NCI-H146 treated with DMSO at 0.1 percent for 48 hours (cell line): ENCODE results near the gene MECR.

ENCODE experiments used
- DNase-seq: peaks from one replicate; lab custom pipeline; 2025; ENCODE audit not compliant: unreplicated experiment; lab: John Stamatoyannopoulos, UW

The MECR gene

DNA sequence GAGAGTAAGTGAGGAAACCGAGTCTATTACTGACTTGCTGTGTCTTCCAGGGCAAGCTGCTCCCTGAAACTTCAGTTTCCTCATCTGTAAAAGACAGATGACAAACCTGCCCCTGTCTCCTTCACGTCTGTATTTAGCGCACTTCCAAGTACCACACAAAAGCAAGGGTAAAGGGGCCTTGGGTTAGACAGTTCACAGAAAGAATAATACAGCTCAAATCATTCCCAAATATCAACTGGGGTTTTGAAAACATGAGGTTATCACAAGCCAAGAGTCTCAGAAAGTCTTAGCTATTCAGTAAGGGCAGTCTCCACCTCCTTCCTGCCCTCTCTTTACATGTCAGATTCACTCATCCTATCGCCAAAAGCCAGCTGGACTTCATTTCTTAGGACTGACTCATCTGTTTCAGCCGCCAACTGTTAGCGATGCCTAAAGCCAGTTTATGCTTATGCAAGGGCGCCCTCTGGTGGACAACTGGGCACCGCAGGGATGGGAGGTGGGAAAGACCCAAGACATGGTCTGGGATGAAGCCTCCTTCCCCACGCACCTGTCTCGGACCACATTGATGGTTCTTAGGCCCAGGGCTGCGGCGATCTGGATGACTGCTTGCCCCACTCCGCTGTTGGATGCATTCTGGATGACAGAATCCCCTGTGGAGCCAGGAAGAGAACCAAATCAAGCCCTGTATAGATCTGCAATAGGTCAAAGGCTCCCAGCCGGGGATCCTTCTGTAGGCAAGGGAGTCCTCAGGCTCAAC, 28.0 kb downstream of the MECR start:
- peak; percentile 39 for DNase-seq

DNA sequence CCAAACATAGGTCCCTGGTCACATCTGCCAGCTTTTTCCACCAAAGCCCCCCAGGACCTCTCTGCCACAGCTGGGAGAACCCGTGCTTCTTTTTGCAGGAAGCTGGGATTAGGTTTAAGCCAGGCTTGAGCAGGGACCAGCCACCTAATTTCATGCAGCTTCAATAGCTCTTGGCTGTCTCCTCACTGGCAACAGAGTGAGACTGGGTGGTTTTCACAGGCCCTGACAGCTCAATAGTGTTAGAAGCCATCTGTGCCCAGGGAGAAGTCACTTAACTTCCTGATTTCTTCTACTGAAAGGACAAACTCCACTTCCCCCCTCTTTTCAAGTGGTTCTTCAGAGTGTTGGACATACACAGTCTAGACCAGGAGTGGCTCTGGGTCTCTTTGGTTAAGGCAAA, 28.7 kb downstream of the MECR start:
- no peak for DNase-seq

DNA sequence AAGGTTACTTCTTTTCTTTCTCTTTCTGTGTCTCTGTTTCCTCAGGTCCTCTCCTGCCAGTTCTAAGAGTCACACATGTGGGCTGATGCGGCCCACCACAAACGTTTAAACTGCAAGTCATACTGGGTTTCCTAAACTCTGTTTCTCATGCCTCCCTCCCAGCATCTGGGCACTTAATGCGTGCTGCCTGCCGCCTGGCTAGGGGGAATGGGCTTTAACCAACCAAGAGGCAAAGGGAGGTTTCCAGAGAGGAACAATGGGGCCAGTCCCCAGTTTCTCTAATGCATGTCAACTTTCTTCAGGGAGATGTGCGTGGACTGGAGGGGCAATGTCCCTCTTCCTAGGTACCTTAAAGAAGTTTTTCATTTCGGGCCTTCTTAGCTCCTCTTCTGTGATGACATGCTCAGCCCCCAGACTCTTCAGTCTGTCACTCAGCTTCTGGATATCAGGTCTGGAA, 29.1 kb downstream of the MECR start:
- no peak for DNase-seq

GRCh38 chr1:29200906-29201594, 29.7 kb downstream of the MECR start:
- no peak for DNase-seq

DNA sequence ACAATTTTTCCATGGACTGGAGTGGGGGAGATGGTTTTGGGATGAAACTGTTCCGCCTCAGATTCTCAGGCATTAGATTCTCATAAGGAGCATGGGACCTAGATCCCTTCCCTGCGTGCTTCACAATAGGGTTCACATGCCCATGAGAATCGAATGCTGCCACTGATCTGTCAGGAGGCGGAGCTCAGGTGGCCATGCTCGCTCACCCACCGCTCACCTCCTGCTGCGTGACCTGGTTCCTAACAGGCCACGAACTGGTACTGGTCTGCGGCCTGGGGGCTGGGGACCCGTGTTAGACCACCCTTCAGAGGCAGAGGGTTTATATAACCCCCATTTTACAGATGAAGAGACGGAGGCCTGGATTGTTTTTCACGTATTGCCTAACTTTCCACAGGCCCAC, 32.7 kb downstream of the MECR start:
- DNase-seq: no peak

- DNase-seq: no peak
These were observed 33.2 kb downstream of the MECR start for GRCh38 chr1:29197590-29197924.

DNA sequence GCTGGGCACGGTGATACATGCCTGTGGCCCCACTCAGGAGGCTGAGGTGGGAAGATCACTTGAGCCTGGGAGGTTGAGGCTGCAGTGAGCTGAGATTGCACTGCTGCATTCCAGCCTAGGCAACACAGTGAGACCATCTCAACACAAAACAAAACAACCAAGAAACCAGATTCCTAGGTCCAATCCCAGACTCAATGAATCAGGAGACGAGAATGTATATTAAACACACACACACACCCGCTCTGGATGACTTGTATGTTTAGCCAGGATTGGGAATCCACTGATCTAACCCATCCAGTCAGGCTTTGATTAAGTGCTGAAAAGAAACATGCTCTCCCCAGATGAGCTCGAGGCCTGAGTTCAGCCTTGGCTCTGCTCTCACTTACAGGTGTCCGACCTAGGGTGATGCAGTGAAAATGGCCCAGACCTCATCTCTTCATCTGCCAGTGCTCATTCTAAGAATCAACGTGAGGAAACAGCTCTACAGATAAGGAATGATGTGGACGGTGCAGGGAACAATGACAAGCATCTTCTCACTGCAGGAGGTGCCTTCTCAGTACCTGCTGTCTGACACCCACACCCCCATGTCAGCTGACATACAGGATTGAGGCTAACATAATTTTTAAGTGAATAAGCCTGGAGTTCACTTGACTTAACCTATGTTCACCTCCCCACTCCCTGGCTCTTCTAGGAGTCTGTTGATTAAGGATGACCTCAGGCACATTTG, 33.7 kb downstream of the MECR start:
- no peak for DNase-seq

GRCh38 chr1:29195881-29196291, 34.8 kb downstream of the MECR start:
- DNase-seq: no peak

GRCh38 chr1:29193879-29194455, 36.8 kb downstream of the MECR start:
- no peak for DNase-seq

- DNase-seq: no peak
These were observed 40.0 kb downstream of the MECR start for GRCh38 chr1:29190718-29191117.

GRCh38 chr1:29186707-29187106, 44.0 kb downstream of the MECR start:
- DNase-seq: no peak

GRCh38 chr1:29186252-29186651, 44.5 kb downstream of the MECR start:
- no peak for DNase-seq

DNA sequence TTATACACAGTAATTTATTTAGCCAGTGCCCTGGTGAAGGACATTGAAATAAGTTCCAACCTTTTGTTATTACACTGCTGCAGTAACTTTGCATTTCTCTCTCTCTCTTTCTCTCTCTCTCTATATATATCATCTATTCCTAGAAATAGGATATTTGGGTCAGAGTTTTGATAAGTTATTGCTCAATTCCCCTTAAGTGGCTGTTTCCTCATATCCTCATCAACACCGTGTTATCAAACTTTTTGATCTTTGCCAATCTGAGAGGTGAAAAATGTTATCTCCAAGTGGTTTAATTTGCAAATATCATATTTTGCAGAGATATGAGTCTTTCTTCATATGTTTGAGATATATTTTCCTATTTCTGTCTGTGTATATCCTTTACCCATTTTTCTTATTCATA, 47.4 kb downstream of the MECR start:
- DNase-seq: no peak

DNA sequence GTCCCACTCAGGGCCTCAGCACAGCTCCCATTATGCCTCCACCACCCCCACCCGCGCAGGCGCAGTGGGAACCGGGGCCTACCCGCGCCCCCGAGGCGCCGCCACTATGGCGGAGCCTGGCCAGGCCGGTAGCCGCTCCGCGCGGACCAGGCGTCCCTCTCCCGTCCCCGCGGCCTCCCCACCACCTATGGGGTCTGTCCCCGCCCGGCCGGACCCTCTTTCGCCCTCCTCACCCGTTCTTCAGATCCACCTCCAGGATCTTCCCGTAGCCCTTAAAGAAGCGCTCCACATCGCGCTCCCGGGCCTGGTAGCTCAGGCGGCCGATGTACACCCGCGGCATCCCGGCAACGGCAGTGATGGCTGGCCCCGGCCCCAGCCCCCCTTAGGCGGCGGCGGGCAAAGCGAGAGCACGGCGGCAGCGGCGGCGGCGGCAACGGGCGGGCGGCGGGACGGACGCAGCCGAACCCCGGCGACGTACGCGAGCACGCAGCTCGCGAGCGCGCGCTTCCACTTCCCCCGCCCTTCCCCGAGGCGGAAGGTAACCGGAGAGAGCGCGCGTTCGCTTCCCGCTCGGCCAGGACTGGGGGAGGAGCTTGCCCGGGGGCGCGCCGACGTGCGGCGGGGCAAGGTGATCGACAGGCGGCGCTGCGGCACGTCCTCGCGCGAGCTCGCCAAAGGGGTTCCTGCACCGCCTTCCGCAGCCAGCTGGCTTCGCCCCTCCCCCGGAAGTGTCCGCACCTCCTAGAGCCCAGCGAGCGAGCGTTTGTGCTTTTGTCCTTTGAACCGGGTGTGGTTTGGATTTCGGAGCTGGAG, 49.1 kb downstream of the MECR start, which contains the start of gene SRSF4:
SRSF4 (minus strand) TSS at position 488 of the 813 bp plus-strand sequence; CDS start at position 340, 148 bp downstream.
- peak; percentile 88 for DNase-seq

- DNase-seq: peak; percentile 45
These were observed 50.0 kb downstream of the MECR start for GRCh38 chr1:29180497-29181412.

- DNase-seq: no peak
These were observed 51.0 kb downstream of the MECR start for GRCh38 chr1:29179641-29180184.

GRCh38 chr1:29177022-29177705, 53.6 kb downstream of the MECR start:
- DNase-seq: no peak

DNA sequence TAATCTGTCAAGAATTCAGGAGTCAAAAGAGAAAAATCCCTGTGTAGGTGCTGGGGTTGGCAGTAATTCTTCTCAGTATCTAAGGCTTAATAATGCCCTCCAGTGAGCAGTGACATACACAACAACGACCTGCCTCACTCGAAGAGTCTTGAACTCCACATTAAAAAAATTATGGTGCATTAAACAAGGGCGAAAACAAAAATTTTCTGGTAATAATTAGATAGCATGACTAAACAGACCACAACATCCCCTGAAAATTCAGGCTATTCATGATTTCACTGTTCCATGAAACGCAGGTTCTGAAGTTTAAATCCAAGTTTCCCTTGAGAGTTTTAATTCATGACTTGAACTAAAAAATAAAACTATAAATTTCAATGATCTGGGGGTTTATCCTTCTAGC, 54.2 kb downstream of the MECR start:
- no peak for DNase-seq
